ENCODE results near the gene TEN1. TPM values are rescaled to one million over a fixed set of nuclear protein-coding genes. Genes with fewer than 3 reads are reported as not detected.
A peak's percentile ranks its signal among the peaks of the same experiment; 100 is the strongest.

Gene TEN1
- total and polyA plus RNA-seq, 2 donors (not counting 1 experiment from before 2014, with no cell fraction given) = 19.8 to 34.5 TPM

- H3K27me3 Mint-ChIP-seq = no peaks in the 10 kb centered on the region
- ATAC-seq (ENCODE audit: low read depth) = no peak
- Histone ChIP-seq H3K4me2 (replicated peaks; ENCODE audit: low read depth, low read length, poor library complexity, severe bottlenecking) (peak overlapping the region; percentile 85), H3K27me3 (replicated peaks in 1 of 4; ENCODE audit: control extremely low read depth in 1 of 4, control insufficient read depth in 3 of 4, insufficient read depth in 4 of 4, low read length in 3 of 4) (no peaks in the 10 kb centered on the region), H3K4me3 (ENCODE audit: control extremely low read depth in 1 of 5, extremely low read depth in 1 of 5, insufficient read depth in 1 of 5, low read depth in 2 of 5, low read length in 4 of 5) (peak overlapping the region; percentile 67 to 100 (median 86)), H2AFZ (ENCODE audit: insufficient read depth, low read depth, low read length, poor library complexity, severe bottlenecking) (peak overlapping the region; percentile 91), H3K36me3 (replicated peaks in 1 of 2; ENCODE audit: control extremely low read depth in 1 of 2, control insufficient read depth in 1 of 2, extremely low read depth in 1 of 2, insufficient read depth in 2 of 2, low read length in 1 of 2) (no peaks in the 10 kb centered on the region), H3K79me2 (ENCODE audit: control insufficient read depth, insufficient read depth, low read length) (peaks cover 36% of the 10 kb centered on the region), H3K4me1 (ENCODE audit: control insufficient read depth in 2 of 2, insufficient read depth in 2 of 2, low read length in 2 of 2) (peaks cover 9 to 19% of the 10 kb centered on the region in 2 donors), H3K9ac (ENCODE audit: low read length) (peak overlapping the region; percentile 99), H3K9me3 (ENCODE audit: control extremely low read depth in 1 of 3, control insufficient read depth in 2 of 3, insufficient read depth in 1 of 3, low read length in 2 of 3) (no peaks in the 10 kb centered on the region), H3K27ac (ENCODE audit: low read length in 2 of 2) (peak overlapping the region; percentile 92 to 97), H4K20me1 (ENCODE audit: control insufficient read depth, insufficient read depth, low read length, poor library complexity, severe bottlenecking) (no peaks in the 10 kb centered on the region)
- WGBS (ENCODE audit: insufficient coverage) = 96% methylated on average over 3 of the region's 18 CpGs
- H3K27ac Mint-ChIP-seq = peak overlapping the region; percentile 98
- intact Hi-C loops (cut with micrococcal nuclease) = no loop called here
- no peaks in the 10 kb centered on the region for H3K9me3 Mint-ChIP-seq (ENCODE audit: insufficient read depth)
- peaks cover 40% of the 10 kb centered on the region for H3K4me1 Mint-ChIP-seq
- TF ChIP-seq EZH2 (IDR thresholded peaks at IDR 0.05; ENCODE audit: borderline replicate concordance, insufficient read depth, low read depth, low read length, poor library complexity, severe bottlenecking) (no peak), CTCF (IDR thresholded peaks at IDR 0.05) (no peak)
- DNase-seq = no peak
- ChIA-PET POLR2A (interaction anchor here (0.6 to 1.2 kb wide), 6 partner anchors 12 to 534 kb away, joined by 3 to 12 read pairs (median 4); partner anchors contain the start of gene WBP2), CTCF (interaction anchor here (1.0 kb wide), 1 partner anchor 36 kb away, joined by 3 read pairs; no protein-coding TSS in a partner anchor)
- H3K4me3 Mint-ChIP-seq = peak overlapping the region; percentile 94
Measured at GRCh38 chr17:75980188-75981018, 1.4 kb downstream of the TEN1 start.
